Common myeloid progenitor, CD34-positive (primary cell): ENCODE results near the gene RUNX3.

ENCODE experiments used
- CTCF ChIA-PET: fragments of 350-600 bp; sonication (Branson Sonifier 250); formaldehyde crosslinking; loops from one replicate; lab custom pipeline; 2021; ENCODE audit warnings: antibody characterized with exemption; lab: Charles Lee
- POLR2A ChIA-PET: fragments of 350-600 bp; sonication (Branson Sonifier 250); formaldehyde crosslinking; loops from one replicate; lab custom pipeline; 2021; ENCODE audit warnings: antibody characterized with exemption; lab: Charles Lee
- DNase-seq, 3 donors: peaks; one replicate each; pipeline versions ENCODE4 v3.0.0 to v3.0.0-alpha.2; 2013
- H3K27ac ChIP-seq, 2 experiments: 1 replicate in 1 of 2; 2 replicates in 1 of 2; pipeline ENCODE4 v1.7.0; 2013; ENCODE audit warnings: inconsistent platforms in 2 of 2, low read length in 2 of 2, mild to moderate bottlenecking in 2 of 2, low read depth in 1 of 2, moderate library complexity in 1 of 2; ENCODE audit not compliant: severe bottlenecking in 2 of 2, insufficient read depth in 1 of 2, poor library complexity in 1 of 2
- H3K27me3 ChIP-seq, 5 experiments: replicated peaks in 2 of 5; 1 replicate in 3 of 5; 2 replicates in 2 of 5; pipeline versions ENCODE4 v1.6.1 to v1.7.0; 2013; ENCODE audit warnings: low read length in 4 of 5, mild to moderate bottlenecking in 2 of 5, moderate library complexity in 2 of 5, inconsistent platforms in 1 of 5; ENCODE audit not compliant: insufficient read depth in 5 of 5, control insufficient read depth in 4 of 5
- H3K36me3 ChIP-seq, 4 experiments: 1 replicate in 2 of 4; 2 replicates in 2 of 4; pipeline versions ENCODE4 v1.6.1 to v1.7.0; 2013; ENCODE audit warnings: low read length in 3 of 4, control low read depth in 1 of 4, mild to moderate bottlenecking in 1 of 4; ENCODE audit not compliant: control insufficient read depth in 4 of 4, insufficient read depth in 4 of 4
- H3K4me1 ChIP-seq, 4 experiments: 1 replicate in 3 of 4; 2 replicates in 1 of 4; pipeline versions ENCODE4 v1.6.1 to v1.7.1; 2013; ENCODE audit warnings: low read length in 3 of 4, mild to moderate bottlenecking in 3 of 4, control low read depth in 1 of 4, inconsistent platforms in 1 of 4, moderate library complexity in 1 of 4; ENCODE audit not compliant: control insufficient read depth in 4 of 4, insufficient read depth in 4 of 4; ENCODE audit errors: control extremely low read depth in 1 of 4
- H3K4me3 ChIP-seq, 7 experiments: 1 replicate in 4 of 7; 2 replicates in 3 of 7; pipeline versions ENCODE4 v1.5.1 to v1.7.0; 2013; ENCODE audit warnings: mild to moderate bottlenecking in 7 of 7, low read length in 6 of 7, moderate library complexity in 6 of 7, inconsistent platforms in 2 of 7, low read depth in 2 of 7, control low read depth in 1 of 7; ENCODE audit not compliant: insufficient read depth in 4 of 7, control insufficient read depth in 1 of 7; ENCODE audit errors: extremely low read depth in 1 of 7
- H3K9me3 ChIP-seq, 5 experiments: 1 replicate in 4 of 5; 2 replicates in 1 of 5; pipeline versions ENCODE4 v1.6.1 to v1.7.1; 2013; ENCODE audit warnings: low read length in 4 of 5, mild to moderate bottlenecking in 2 of 5, inconsistent platforms in 1 of 5, low read depth in 1 of 5, moderate library complexity in 1 of 5; ENCODE audit not compliant: control insufficient read depth in 4 of 5, insufficient read depth in 2 of 5; ENCODE audit errors: control extremely low read depth in 1 of 5
- WGBS: methylation state at CpG from one replicate; pipeline ENCODE4 v1.1.5; 2013; ENCODE audit not compliant: insufficient coverage; 5-methylcytosine and 5-hydroxymethylcytosine counted together

The RUNX3 gene

GRCh38 chr1:24918370-24918769, 11.7 kb downstream of the RUNX3 start:
- Histone ChIP-seq H3K4me3 (no peak overlapping the region), H3K36me3 (peaks cover 22 to 97% (median 54%) of the 10 kb centered on the region in 4 experiments), H3K27me3 (no peaks in the 10 kb centered on the region), H3K4me1 (peaks cover 0 to 20% (median 6%) of the 10 kb centered on the region in 4 experiments), H3K27ac (no peak overlapping the region), H3K9me3 (no peaks in the 10 kb centered on the region)
- ChIA-PET POLR2A (no interaction called here), CTCF (interaction anchor here (0.9 to 1.6 kb wide), 4 partner anchors 9 to 68 kb away, joined by 3 to 5 read pairs (median 3); no protein-coding TSS in a partner anchor)
- no peak for DNase-seq
- WGBS = 100% methylated on average over 1 of the region's 2 CpGs

GRCh38 chr1:24917327-24918074, 12.6 kb downstream of the RUNX3 start:
- no peaks in the 10 kb centered on the region for H3K9me3 ChIP-seq
- 98% methylated on average over 16 of the region's 16 CpGs for WGBS
- ChIA-PET CTCF (interaction anchor here (0.9 to 1.6 kb wide), 4 partner anchors 8 to 279 kb away, joined by 3 to 4 read pairs (median 4); no protein-coding TSS in a partner anchor), POLR2A (interaction anchor here (0.5 kb wide), 1 partner anchor 64 kb away, joined by 3 read pairs; no protein-coding TSS in a partner anchor)
- H3K36me3 ChIP-seq = peaks cover 19 to 97% (median 51%) of the 10 kb centered on the region in 4 experiments
- DNase-seq = no peak
- no peak overlapping the region for H3K4me3 ChIP-seq
- H3K4me1 ChIP-seq = peaks cover 0 to 20% (median 6%) of the 10 kb centered on the region in 4 experiments
- H3K27ac ChIP-seq = no peak overlapping the region
- H3K27me3 ChIP-seq = no peaks in the 10 kb centered on the region

GRCh38 chr1:24915816-24916602, 14.1 kb downstream of the RUNX3 start:
- H3K27ac ChIP-seq = no peak overlapping the region
- H3K4me3 ChIP-seq = no peak overlapping the region
- DNase-seq = no peak
- no peaks in the 10 kb centered on the region for H3K9me3 ChIP-seq
- ChIA-PET POLR2A (no interaction called here), CTCF (interaction anchor here (1.1 to 1.6 kb wide), 2 partner anchors 10 to 68 kb away, joined by 4 read pairs; no protein-coding TSS in a partner anchor)
- H3K27me3 ChIP-seq = no peaks in the 10 kb centered on the region
- H3K4me1 ChIP-seq = peaks cover 0 to 20% (median 6%) of the 10 kb centered on the region in 4 experiments
- 87% methylated on average over 11 of the region's 21 CpGs for WGBS
- peaks cover 15 to 98% (median 55%) of the 10 kb centered on the region in 4 experiments for H3K36me3 ChIP-seq

- H3K36me3 ChIP-seq = peaks cover 19 to 96% (median 52%) of the 10 kb centered on the region in 4 experiments
- no peaks in the 10 kb centered on the region for H3K27me3 ChIP-seq
- ChIA-PET POLR2A (interaction anchor here (0.5 to 2.1 kb wide), 2 partner anchors 15 to 230 kb away, joined by 3 to 11 read pairs; partner anchors contain the start of gene RUNX3), CTCF (interaction anchor here (0.7 to 1.6 kb wide), 7 partner anchors 8 to 186 kb away, joined by 3 to 5 read pairs (median 3); no protein-coding TSS in a partner anchor)
- WGBS = 85% methylated on average over 32 of the region's 33 CpGs
- peaks cover 0 to 23% (median 8%) of the 10 kb centered on the region in 4 experiments for H3K4me1 ChIP-seq
- H3K4me3 ChIP-seq = peak overlapping the region in 1 of 7 experiments; percentile 21
- no peak overlapping the region for H3K27ac ChIP-seq
- no peaks in the 10 kb centered on the region for H3K9me3 ChIP-seq
- DNase-seq = peak in 2 of 3 donors; percentile 25 to 32
These were observed 15.6 kb downstream of the RUNX3 start for GRCh38 chr1:24914226-24915069.

GRCh38 chr1:24913616-24914225, 16.4 kb downstream of the RUNX3 start:
- WGBS = 95% methylated on average over 10 of the region's 10 CpGs
- POLR2A ChIA-PET = interaction anchor here (2.1 kb wide), 1 partner anchor 16 kb away, joined by 11 read pairs; the partner anchor contains the start of gene RUNX3
- Histone ChIP-seq H3K4me1 (peaks cover 0 to 23% (median 8%) of the 10 kb centered on the region in 4 experiments), H3K27ac (no peak overlapping the region), H3K9me3 (no peaks in the 10 kb centered on the region), H3K4me3 (no peak overlapping the region), H3K36me3 (peaks cover 18 to 96% (median 51%) of the 10 kb centered on the region in 4 experiments), H3K27me3 (no peaks in the 10 kb centered on the region)
- CTCF ChIA-PET = interaction anchor here (0.7 to 1.7 kb wide), 9 partner anchors 9 to 187 kb away, joined by 3 to 8 read pairs (median 4); no protein-coding TSS in a partner anchor
- no peak for DNase-seq

GRCh38 chr1:24913274-24913604, 16.8 kb downstream of the RUNX3 start:
- no peak for DNase-seq
- Histone ChIP-seq H3K4me1 (peaks cover 0 to 23% (median 8%) of the 10 kb centered on the region in 4 experiments), H3K9me3 (no peaks in the 10 kb centered on the region), H3K27me3 (no peaks in the 10 kb centered on the region), H3K4me3 (no peak overlapping the region), H3K27ac (no peak overlapping the region), H3K36me3 (peaks cover 15 to 96% (median 50%) of the 10 kb centered on the region in 4 experiments)
- ChIA-PET CTCF (interaction anchor here (0.7 to 1.7 kb wide), 10 partner anchors 10 to 188 kb away, joined by 3 to 8 read pairs (median 4); no protein-coding TSS in a partner anchor), POLR2A (no interaction called here)
- 100% methylated on average over 1 of the region's 2 CpGs for WGBS
